IPS-NIHi7 (cell line): Measurements from ENCODE around the gene CCNB1.
"Not testable (repeated sequence)": the region's sequence is repeated elsewhere in the genome, so short reads cannot be mapped to it uniquely, and the experiment has no call there.

Experiments used
- DNase-seq: peaks from one replicate; pipeline ENCODE4 v3.0.0; 2012; ENCODE audit warnings: mixed read lengths; ENCODE audit errors: extremely low spot score

CCNB1 gene

DNA sequence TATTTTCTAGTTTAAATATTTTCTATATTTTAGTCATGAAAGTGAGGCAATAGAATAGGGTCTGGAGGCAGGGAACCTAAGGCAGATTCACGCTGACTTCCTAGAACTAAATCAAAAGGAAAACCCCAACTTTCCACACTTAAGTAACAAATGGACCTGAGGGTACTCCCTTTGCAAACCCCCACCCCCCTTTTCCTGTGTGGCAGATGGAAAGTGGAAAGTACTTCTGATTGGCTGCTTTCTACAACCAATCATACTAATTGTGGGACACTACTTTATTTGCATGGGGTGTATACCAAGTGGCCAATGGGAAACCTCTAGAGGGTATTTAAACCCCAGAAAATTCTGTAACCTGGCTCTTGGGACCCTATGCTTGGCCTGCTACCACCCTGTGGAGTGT lies 17.7 kb downstream of the CCNB1 start:
- DNase-seq: peak; percentile 9

DNA sequence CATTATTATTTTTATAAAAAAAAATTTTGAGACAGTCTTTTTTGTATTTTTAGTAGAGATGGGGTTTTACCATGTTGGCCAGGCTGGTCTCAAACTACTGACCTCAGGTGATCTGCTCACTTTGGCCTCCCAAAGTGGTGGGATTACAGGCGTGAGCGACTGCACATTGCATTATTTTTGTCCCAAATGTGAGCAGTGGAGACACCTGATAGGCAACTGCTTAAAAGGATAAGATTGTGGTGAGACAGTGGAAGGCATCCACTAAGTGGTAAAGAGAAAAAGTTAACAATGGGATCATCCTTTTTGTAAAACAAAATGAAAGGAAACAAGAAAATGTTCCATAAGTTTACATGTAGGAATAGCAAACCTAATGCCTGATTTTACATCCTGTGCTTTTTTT lies 20.4 kb downstream of the CCNB1 start:
- no peak for DNase-seq

DNA sequence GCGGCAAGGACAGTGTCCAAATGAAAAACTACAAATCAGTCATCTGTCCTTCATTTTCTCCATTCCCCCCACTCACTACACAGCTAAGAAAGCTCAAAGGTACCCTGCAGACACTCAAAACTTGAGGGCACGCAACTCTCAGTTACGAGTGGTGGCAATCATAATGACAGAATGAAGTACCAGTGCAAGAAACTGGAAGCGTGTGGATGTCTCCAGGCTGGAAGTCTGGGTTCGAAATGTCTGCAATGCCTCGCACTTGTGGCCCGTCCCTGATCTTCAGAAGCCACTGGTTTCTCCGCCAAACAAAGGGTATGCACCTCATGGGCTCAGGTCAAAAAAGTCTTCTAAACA lies 21.8 kb downstream of the CCNB1 start:
- no peak for DNase-seq

GRCh38 chr5:69189162-69190086 lies 22.5 kb downstream of the CCNB1 start, which contains the start of gene CENPH:
Gene CENPH (plus strand): TSS chr5:69189583. CDS start chr5:69189635, 52 bp downstream.
- peak; percentile 90 for DNase-seq

DNA sequence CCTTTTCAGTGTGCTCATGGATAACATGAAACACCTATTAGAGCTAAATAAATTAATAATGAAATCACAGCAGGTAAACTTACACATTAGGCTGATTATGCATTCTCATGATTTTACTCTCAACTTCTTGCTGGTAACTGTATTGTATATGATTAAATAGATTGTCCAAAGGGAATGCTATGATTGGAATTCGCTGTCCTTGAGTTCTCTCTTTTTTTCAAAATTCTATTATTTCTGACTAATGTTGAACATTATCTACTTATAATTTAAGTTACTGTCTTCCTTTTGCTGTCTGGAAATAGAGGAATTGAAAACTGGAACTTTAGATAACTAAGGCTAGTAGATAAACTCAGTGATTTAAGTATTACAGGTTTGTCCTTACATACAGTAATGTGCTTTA lies 35.5 kb downstream of the CCNB1 start:
- DNase-seq: no peak

DNA sequence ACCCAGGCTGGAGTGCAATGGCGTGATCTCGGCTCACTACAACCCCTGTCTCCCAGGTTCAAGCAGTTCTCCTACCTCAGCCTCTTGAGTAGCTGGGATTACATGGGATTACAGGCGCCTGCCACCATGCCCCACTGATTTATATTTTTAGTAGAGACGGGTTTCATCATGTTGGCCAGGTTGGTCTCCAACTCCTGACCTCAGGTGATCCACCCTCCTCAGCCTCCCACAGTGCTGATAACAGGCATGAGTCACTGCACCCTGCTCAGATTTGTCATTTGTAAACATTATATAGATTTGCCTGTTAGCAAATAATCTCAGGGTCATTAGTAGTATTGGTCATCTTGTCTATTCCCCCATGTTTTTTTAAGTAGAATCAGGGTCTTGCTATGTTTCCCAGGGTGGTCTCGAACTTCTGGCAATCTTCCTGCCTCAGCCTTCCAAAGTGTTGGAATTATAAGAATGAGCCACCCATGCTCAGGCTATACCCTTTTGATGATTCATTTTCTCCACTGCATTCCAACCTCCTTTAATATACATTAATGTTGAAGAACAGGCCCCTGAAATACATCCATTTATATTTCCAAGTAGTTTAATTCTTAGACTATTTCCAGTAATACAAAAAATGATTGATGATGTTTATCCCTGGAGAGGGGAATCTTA lies 39.7 kb downstream of the CCNB1 start:
- no peak for DNase-seq

GRCh38 chr5:69209602-69210001 lies 42.7 kb downstream of the CCNB1 start:
- DNase-seq: no peak

GRCh38 chr5:69211200-69211599 lies 44.2 kb downstream of the CCNB1 start:
- no peak for DNase-seq

DNA sequence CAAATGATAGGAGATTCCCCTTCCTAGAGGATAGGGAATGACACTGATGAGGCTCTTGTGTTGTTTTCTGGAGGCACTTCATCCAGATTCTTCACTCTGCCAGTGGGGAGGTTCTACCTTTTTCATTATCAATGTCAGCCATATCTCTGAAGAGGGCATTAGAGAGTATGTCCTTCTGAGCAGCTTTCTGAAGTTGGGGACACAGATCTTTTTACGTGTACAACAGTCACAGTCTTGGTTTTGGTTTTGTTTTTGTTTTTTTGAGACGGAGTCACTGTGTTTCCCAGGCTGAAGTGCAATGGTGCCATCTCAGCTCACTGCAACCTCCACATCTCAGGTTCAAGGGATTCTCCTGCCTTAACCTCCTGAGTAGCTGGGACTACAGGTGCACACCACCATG lies 45.1 kb downstream of the CCNB1 start:
- no peak for DNase-seq

GRCh38 chr5:69213513-69214215 lies 46.7 kb downstream of the CCNB1 start:
- no peak for DNase-seq

GRCh38 chr5:69217151-69217511 lies 50.2 kb downstream of the CCNB1 start:
- no peak for DNase-seq

- DNase-seq: peak; percentile 100
Measured at GRCh38 chr5:69217548-69218526, 50.9 kb downstream of the CCNB1 start.

- no peak for DNase-seq
Measured at GRCh38 chr5:69219939-69220338, 53.0 kb downstream of the CCNB1 start.

DNA sequence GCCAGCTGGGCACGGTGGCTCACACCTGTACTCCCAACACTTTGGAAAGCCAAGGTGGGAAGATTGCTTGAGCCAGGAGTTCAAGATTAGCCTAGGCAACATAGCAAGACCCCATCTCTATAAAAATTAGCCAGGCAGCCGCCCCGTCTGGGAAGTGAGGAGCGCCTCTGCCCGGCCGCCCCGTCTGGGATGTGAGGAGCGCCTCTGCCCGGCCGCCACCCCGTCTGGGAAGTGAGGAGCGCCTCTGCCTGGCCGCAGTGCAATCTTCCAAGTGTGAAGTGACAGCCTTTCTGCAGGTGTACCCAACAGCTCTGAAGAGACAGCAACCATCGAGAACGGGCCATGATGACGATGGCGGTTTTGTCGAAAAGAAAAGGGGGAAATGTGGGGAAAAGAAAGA lies 53.4 kb downstream of the CCNB1 start:
- DNase-seq: not testable (repeated sequence)

GRCh38 chr5:69220833-69221232 lies 53.9 kb downstream of the CCNB1 start:
- not testable (repeated sequence) for DNase-seq

GRCh38 chr5:69224520-69224919 lies 57.6 kb downstream of the CCNB1 start:
- DNase-seq: no peak

DNA sequence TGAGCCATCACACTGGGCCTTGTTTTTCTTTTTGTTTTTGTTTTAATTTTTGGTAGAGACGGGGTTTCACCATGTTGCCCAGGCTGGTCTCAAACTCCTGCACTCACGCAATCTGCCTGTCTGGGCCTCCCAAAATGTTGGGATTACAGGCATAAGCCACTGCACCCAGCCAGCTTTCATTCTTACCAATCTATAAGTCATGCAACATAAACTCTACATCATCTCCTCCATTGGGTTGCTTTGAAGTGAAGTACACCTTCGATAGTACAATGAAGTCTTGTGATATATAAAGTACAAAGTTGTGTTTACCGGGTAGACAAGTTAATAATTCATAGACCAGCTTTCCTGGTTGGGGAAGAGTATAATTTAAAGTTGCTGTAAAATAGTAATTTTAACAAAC lies 58.9 kb downstream of the CCNB1 start:
- DNase-seq: no peak
